Measurements from ENCODE around the gene LRP8. TPM values are rescaled to one million over a fixed set of nuclear protein-coding genes. Genes with fewer than 3 reads are reported as not detected.

The LRP8 gene
- total and polyA plus RNA-seq, 8 donors: 6.8 to 36.6 (median 9.3) TPM

DNA sequence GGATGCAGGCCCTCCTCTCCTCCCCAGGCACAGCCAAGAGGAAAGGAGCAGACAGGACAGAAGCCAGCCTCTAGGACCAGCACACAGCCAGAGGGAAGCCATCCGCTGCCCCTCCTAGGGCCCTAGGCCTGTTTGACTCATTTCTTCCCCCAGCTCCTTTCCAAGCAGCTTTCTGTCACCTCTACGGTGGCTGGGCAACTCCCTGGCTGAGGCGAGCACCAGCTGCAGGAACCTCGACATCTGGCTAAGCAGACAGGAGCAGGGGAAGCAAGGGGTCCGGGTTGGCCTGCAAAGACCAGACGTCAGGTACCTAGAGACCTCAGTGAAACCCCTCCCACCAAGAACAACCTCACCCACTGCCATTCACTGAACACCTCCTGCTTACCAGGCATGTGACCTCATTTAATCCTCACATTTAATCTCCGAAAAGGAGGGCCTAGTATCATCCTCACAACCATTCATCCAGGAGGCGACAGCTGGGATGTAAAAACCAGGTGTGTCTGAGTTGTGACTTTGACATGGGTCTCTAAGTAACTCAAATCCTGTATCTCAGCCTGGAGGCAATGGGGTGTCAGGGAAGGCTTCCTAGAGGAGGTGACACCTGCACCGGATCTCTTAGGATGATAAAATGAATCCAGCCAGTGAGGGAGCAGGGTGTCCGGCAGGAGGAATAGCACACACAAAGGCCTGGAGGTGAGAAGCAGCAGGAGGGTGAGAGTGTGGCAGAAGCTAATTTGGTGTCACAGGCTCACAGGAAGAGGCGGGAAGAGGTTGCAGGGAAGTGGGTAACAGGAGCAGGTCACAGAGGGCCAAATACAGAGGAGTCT is 5.9 kb downstream of the LRP8 start:
- intact Hi-C loops (cut with DNase I): no loop called here
- H3K4me1 ChIP-seq: peaks cover 13 to 23% of the 10 kb centered on the region in 2 donors

DNA sequence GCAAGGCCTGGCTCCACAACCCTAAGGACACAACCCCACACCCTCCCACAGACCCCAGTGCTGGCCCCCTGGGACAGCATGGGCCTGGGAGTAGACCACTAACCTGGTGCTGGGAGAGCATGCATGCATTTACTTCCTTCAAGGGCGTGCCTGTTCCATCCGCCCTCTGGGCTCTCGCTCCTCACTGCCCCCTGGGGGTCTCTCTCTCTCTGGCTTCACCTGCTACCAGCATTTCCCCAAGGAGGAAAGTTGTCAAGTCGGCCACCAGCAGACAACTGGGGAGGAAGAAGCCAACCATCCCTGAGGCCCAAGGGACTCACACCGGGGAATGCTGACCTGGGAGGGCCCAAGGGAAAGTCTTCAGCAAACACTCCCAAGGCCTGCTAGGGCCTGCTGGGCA is 6.5 kb downstream of the LRP8 start:
- peak in 1 of 4 donors; percentile 38 for DNase-seq
- TF ChIP-seq, protein P1, sequence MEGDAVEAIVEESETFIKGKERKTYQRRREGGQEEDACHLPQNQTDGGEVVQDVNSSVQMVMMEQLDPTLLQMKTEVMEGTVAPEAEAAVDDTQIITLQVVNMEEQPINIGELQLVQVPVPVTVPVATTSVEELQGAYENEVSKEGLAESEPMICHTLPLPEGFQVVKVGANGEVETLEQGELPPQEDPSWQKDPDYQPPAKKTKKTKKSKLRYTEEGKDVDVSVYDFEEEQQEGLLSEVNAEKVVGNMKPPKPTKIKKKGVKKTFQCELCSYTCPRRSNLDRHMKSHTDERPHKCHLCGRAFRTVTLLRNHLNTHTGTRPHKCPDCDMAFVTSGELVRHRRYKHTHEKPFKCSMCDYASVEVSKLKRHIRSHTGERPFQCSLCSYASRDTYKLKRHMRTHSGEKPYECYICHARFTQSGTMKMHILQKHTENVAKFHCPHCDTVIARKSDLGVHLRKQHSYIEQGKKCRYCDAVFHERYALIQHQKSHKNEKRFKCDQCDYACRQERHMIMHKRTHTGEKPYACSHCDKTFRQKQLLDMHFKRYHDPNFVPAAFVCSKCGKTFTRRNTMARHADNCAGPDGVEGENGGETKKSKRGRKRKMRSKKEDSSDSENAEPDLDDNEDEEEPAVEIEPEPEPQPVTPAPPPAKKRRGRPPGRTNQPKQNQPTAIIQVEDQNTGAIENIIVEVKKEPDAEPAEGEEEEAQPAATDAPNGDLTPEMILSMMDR (IDR thresholded peaks at IDR 0.05): no peak
- H3K4me3 ChIP-seq: no peak overlapping the region
- H3K4me1 ChIP-seq: peaks cover 8 to 17% of the 10 kb centered on the region in 2 donors
- no peak for ATAC-seq
- H3K36me3 ChIP-seq: peaks cover 0 to 36% of the 10 kb centered on the region in 2 donors
- peaks cover 0 to 11% of the 10 kb centered on the region in 2 donors for H3K27me3 ChIP-seq
- H3K27ac ChIP-seq: no peak overlapping the region
- no peaks in the 10 kb centered on the region for H3K9me3 ChIP-seq
- intact Hi-C loops (cut with DNase I): no loop called here

More for the DNA sequence above, 5.9 kb downstream of the LRP8 start:
- H3K27ac ChIP-seq: no peak overlapping the region
- no peak overlapping the region for H3K4me3 ChIP-seq
- DNase-seq (peak in 1 of 4 donors; percentile 34), ATAC-seq (no peak)
- H3K27me3 ChIP-seq: peaks cover 0 to 17% of the 10 kb centered on the region in 2 donors
- peaks cover 0 to 36% of the 10 kb centered on the region in 2 donors for H3K36me3 ChIP-seq
- no peaks in the 10 kb centered on the region for H3K9me3 ChIP-seq
- TF ChIP-seq, protein P1 (IDR thresholded peaks at IDR 0.05): no peak

DNA sequence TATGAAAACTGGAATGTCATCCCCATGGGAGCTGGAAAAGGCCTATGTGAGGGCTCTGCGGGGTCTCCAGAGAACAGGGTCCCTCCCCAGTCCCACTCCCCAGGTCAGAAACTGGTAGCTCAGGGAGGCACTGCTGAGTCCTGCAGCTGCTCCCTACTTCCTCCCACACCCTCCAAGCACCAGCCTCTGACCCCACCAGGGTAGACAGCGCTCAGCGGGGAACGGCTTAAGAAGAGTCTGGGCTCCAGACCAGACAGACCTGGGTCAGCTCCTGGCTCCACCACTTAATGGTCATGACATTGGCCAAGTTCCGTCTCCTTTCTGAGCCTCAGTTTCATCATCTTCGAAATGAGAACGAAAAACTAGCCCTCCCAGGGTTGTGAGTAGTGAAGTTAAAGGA is 7.2 kb downstream of the LRP8 start:
- H3K27ac ChIP-seq: no peak overlapping the region
- peaks cover 0 to 4% of the 10 kb centered on the region in 2 donors for H3K27me3 ChIP-seq
- no peaks in the 10 kb centered on the region for H3K9me3 ChIP-seq
- intact Hi-C loops (cut with DNase I): no loop called here
- DNase-seq: peak in 1 of 4 donors; percentile 15
- TF ChIP-seq, protein P1 (IDR thresholded peaks at IDR 0.05): no peak
- H3K4me3 ChIP-seq: no peak overlapping the region
- peaks cover 5 to 10% of the 10 kb centered on the region in 2 donors for H3K4me1 ChIP-seq
- peaks cover 0 to 36% of the 10 kb centered on the region in 2 donors for H3K36me3 ChIP-seq
- no peak for ATAC-seq

DNA sequence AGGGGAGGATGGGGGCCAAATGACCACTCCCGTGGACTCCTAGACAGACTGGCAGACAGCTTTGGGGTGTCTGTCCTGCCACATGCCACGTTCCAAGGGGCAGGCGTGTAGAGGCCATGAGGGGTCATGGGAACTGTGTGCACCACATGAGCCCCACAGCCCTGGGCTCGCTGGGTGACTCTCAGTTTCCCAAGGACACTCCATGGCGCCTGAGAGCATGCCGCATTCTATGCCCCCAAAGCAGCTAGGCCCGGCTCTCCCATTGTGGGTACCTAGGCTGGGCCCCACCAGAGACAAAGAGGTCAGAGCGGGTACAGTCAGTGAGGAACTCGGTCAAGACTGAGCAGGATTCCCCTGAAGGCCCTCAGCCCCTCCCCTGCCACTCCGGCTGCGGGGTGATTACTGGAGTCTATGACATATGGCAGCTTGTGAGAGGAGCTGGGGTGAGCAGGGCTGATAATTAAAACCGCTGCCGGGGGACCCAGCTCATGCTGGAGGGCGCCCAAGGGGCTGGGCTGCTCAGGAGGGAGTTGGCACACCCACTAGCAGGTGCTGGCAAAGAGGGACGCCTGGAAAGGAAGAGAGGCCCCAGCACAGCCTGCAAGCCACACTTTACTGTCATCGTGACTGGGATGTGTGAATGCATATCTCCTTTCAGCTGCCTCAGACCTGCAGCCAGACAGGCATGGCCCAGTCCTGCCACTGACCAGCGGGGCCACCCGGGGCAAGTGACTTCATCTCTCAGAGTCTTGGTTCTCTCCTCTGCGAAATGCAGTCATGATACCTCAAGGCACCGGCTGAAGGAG is 8.4 kb downstream of the LRP8 start:
- H3K27me3 ChIP-seq: no peaks in the 10 kb centered on the region
- TF ChIP-seq, protein P1 (IDR thresholded peaks at IDR 0.05): no peak
- DNase-seq (peak in 1 of 4 donors; percentile 75), ATAC-seq (no peak)
- no peak overlapping the region for H3K27ac ChIP-seq
- peaks cover 0 to 36% of the 10 kb centered on the region in 2 donors for H3K36me3 ChIP-seq
- no peaks in the 10 kb centered on the region for H3K4me1 ChIP-seq
- no peaks in the 10 kb centered on the region for H3K9me3 ChIP-seq
- intact Hi-C loops (cut with DNase I): no loop called here
- no peak overlapping the region for H3K4me3 ChIP-seq
